ENCODE data around the gene DMD. TPM values are rescaled to one million over a fixed set of nuclear protein-coding genes. Genes with fewer than 3 reads are reported as not detected.

Gene DMD
- total RNA-seq, 1 experiment from 2014 or later = 2.2 TPM

DNA sequence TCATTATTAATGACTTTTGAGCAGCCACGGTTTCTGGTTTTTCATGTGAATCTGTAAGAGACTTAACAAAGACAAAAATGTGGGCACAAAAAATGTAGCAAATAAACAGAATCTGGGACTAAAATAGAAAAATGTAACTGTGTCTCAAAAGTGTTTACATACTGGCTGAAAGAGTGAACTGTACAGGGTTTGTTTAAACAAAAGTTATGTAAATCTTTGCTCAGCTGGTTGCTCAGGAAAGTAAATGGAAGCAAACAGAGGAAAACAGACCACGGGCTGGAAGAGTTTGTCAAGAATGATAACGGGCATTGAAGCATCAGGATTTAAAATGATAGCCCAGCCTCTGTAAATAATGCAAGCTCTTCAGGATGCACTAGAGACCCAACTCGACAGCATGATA lies 1217.7 kb downstream of the DMD start:
- TF ChIP-seq POLR2AphosphoS5 (IDR thresholded peaks at IDR 0.05; ENCODE audit: low read depth, low read length) (no peak), TCF7L2 (IDR thresholded peaks at IDR 0.05; ENCODE audit: low read depth, low read length) (no peak), SIN3A (IDR thresholded peaks at IDR 0.05; ENCODE audit: borderline replicate concordance, insufficient read depth, low read depth, low read length) (no peak)
- TF ChIP-seq, protein P1, sequence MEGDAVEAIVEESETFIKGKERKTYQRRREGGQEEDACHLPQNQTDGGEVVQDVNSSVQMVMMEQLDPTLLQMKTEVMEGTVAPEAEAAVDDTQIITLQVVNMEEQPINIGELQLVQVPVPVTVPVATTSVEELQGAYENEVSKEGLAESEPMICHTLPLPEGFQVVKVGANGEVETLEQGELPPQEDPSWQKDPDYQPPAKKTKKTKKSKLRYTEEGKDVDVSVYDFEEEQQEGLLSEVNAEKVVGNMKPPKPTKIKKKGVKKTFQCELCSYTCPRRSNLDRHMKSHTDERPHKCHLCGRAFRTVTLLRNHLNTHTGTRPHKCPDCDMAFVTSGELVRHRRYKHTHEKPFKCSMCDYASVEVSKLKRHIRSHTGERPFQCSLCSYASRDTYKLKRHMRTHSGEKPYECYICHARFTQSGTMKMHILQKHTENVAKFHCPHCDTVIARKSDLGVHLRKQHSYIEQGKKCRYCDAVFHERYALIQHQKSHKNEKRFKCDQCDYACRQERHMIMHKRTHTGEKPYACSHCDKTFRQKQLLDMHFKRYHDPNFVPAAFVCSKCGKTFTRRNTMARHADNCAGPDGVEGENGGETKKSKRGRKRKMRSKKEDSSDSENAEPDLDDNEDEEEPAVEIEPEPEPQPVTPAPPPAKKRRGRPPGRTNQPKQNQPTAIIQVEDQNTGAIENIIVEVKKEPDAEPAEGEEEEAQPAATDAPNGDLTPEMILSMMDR (IDR thresholded peaks at IDR 0.05) = no peak
- TF ChIP-seq, protein P2, sequence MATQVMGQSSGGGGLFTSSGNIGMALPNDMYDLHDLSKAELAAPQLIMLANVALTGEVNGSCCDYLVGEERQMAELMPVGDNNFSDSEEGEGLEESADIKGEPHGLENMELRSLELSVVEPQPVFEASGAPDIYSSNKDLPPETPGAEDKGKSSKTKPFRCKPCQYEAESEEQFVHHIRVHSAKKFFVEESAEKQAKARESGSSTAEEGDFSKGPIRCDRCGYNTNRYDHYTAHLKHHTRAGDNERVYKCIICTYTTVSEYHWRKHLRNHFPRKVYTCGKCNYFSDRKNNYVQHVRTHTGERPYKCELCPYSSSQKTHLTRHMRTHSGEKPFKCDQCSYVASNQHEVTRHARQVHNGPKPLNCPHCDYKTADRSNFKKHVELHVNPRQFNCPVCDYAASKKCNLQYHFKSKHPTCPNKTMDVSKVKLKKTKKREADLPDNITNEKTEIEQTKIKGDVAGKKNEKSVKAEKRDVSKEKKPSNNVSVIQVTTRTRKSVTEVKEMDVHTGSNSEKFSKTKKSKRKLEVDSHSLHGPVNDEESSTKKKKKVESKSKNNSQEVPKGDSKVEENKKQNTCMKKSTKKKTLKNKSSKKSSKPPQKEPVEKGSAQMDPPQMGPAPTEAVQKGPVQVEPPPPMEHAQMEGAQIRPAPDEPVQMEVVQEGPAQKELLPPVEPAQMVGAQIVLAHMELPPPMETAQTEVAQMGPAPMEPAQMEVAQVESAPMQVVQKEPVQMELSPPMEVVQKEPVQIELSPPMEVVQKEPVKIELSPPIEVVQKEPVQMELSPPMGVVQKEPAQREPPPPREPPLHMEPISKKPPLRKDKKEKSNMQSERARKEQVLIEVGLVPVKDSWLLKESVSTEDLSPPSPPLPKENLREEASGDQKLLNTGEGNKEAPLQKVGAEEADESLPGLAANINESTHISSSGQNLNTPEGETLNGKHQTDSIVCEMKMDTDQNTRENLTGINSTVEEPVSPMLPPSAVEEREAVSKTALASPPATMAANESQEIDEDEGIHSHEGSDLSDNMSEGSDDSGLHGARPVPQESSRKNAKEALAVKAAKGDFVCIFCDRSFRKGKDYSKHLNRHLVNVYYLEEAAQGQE (IDR thresholded peaks at IDR 0.05; ENCODE audit: insufficient read depth in 1 of 2, low read depth in 2 of 2, low read length in 1 of 2) = no peak
- in situ Hi-C loops (cut with HindIII; ENCODE audit: low pct_unique_long_range_greater_than_20kb, low sequenced_read_pairs) = no loop called here
- Histone ChIP-seq H3K36me3 (ENCODE audit: control insufficient read depth, insufficient read depth, low read length) (no peaks in the 10 kb centered on the region), H3K27ac (ENCODE audit: low read length) (no peak overlapping the region), H3K27me3 (ENCODE audit: control insufficient read depth, insufficient read depth, low read length) (no peaks in the 10 kb centered on the region), H3K4me1 (ENCODE audit: control insufficient read depth, insufficient read depth, low read length) (no peaks in the 10 kb centered on the region), H3K9me3 (ENCODE audit: control insufficient read depth, insufficient read depth, low read depth, low read length) (no peaks in the 10 kb centered on the region), H3K4me3 (ENCODE audit: low read depth in 2 of 2, low read length in 2 of 2) (no peak overlapping the region)
- BruUV-seq (replicated peaks) = no TSS peak
- ATAC-seq (no peak), DNase-seq (ENCODE audit: low read depth, low spot score) (no peak)
- intact Hi-C loops (cut with micrococcal nuclease; ENCODE audit: unreplicated experiment) = no loop called here
- CTCF ChIA-PET = no interaction called here
- POLR2A ChIA-PET = no interaction called here

DNA sequence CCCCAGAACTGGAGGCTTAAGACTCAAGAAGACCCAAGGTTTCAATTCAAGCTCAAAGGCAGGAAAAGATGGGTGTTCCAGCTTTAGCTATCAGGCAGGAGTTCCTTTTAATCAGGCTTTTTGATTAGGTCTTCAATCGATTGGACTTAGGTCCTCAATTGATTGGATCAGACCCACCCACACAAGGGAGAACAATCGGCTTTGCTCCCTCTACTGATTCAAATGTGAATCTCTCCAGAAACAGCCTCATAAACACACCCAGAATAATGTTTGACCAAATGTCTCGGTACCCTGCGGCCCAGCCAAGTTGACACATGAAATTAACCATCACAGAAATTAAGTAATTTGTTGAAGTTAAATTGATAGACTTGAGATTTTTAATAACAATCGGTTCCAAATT lies 1222.4 kb downstream of the DMD start:
- POLR2A ChIA-PET = no interaction called here
- ATAC-seq (no peak), DNase-seq (ENCODE audit: low read depth, low spot score) (no peak)
- Histone ChIP-seq H3K9me3 (ENCODE audit: control insufficient read depth, insufficient read depth, low read depth, low read length) (no peaks in the 10 kb centered on the region), H3K4me3 (ENCODE audit: low read depth in 2 of 2, low read length in 2 of 2) (no peak overlapping the region), H3K4me1 (ENCODE audit: control insufficient read depth, insufficient read depth, low read length) (no peaks in the 10 kb centered on the region), H3K27me3 (ENCODE audit: control insufficient read depth, insufficient read depth, low read length) (no peaks in the 10 kb centered on the region), H3K36me3 (ENCODE audit: control insufficient read depth, insufficient read depth, low read length) (no peaks in the 10 kb centered on the region), H3K27ac (ENCODE audit: low read length) (no peak overlapping the region)
- in situ Hi-C loops (cut with HindIII; ENCODE audit: low pct_unique_long_range_greater_than_20kb, low sequenced_read_pairs) = no loop called here
- CTCF ChIA-PET = no interaction called here
- intact Hi-C loops (cut with micrococcal nuclease; ENCODE audit: unreplicated experiment) = no loop called here
- TF ChIP-seq SIN3A (IDR thresholded peaks at IDR 0.05; ENCODE audit: borderline replicate concordance, insufficient read depth, low read depth, low read length) = no peak
- TF ChIP-seq POLR2AphosphoS5 (IDR thresholded peaks at IDR 0.05; ENCODE audit: low read depth, low read length) = no peak
- TF ChIP-seq, protein P2 (IDR thresholded peaks at IDR 0.05; ENCODE audit: insufficient read depth in 1 of 2, low read depth in 2 of 2, low read length in 1 of 2) = no peak
- BruUV-seq (replicated peaks) = no TSS peak

Measured in Panc1 (cell line).